NCI-H2107 treated with DMSO at 0.1 percent for 48 hours (cell line): ENCODE measurements around the gene APH1B.

Experiments used
- DNase-seq: peaks from one replicate; lab custom pipeline; 2025; ENCODE audit not compliant: unreplicated experiment; lab: John Stamatoyannopoulos, UW

APH1B gene

DNA sequence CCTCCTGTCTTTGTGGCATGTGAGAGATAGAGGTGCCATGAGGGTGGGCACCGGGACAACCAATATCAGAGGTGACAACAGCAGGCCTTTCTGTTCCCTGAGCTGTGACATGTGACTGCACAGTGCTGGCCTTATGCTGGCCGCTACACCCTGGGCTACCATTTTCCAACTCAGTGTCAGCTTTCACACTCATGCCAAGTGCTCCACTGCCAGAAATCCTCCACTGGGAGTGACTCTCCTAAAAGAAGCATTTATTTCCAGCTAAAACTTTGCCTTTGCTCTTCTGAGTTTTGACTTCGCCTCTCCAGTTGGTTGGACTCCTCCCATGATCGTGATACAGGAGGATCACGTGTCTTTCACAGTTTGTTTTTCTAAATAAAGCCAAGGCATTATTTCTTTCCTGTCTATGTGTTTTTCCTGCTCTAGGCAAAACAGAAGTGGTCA, 72.8 kb downstream of the APH1B start:
- no peak for DNase-seq

DNA sequence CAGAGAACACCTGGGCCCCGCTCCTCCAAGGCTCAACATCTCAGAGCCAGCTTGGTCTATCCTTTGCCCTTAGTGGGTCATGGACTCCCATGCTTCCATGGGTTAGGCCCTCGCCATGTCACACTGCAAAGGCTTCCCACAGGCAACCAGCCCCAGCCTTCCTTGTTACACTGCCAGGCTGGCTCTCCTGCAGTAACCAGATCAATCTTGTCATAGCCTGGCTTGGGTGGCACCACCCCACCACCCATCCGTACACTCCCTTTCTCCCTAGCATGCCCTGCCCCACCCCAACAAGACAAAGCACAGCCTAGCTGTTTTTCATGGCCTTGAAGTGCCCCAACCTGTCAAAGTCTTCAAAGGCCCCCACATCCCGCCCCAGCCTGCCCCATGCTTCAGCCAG, 73.8 kb downstream of the APH1B start:
- DNase-seq = no peak

DNA sequence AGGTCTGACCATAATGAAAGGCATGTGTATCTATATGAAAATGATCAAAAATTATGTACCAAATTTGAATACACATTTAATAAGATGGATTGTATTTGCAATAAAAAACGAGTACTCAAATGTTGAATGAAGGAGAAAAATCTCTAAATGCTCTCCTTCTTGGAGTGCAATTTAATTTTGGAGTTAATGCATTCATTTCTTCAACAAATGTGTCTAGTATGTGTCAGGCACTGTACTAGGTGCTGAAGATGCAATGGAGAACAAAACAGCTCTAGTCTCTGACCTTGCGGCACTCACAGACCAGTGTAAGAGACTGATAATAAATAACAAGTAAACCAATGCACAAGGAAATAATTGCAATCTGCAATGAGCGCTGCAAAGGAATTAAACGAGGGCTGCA, 75.4 kb downstream of the APH1B start:
- DNase-seq = no peak

DNA sequence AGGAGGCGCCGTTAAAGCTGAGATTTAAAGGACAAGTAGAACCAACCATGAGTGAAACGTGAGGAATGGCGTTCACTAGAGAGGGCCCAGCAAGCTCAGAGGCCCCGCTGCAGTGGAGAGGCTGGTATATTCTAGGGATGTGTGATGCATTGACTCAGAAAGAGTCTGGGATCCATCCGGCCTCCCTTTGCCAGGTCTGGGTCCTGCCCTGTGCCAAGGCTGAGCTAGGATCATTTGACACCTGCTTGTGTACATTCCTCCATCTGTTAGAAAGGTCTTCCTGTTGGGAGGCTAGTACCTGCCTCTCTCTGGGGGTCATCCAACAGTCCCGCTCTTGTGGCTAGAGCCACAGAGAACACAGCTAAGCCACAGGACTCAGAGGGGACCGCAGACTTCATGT, 75.9 kb downstream of the APH1B start:
- DNase-seq = no peak

DNA sequence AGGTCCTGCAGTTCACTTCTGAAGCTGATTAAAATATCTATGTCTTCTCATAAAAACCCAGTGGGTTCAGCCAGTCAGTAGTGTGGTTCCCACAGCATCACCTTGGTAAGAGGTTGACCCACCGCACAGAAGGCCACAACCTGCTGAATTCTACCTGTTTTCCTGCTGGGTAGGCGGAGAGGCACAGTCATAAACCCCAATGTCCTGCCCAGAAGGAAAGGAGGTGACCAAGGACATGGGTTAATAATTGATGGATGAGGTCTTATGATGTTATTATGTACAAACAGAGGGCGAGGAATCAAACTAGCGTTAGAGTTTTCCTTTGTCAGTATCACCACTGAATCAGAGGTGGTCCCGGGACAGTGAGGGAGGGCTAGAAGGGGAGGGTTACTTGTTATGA, 76.5 kb downstream of the APH1B start:
- DNase-seq = no peak

DNA sequence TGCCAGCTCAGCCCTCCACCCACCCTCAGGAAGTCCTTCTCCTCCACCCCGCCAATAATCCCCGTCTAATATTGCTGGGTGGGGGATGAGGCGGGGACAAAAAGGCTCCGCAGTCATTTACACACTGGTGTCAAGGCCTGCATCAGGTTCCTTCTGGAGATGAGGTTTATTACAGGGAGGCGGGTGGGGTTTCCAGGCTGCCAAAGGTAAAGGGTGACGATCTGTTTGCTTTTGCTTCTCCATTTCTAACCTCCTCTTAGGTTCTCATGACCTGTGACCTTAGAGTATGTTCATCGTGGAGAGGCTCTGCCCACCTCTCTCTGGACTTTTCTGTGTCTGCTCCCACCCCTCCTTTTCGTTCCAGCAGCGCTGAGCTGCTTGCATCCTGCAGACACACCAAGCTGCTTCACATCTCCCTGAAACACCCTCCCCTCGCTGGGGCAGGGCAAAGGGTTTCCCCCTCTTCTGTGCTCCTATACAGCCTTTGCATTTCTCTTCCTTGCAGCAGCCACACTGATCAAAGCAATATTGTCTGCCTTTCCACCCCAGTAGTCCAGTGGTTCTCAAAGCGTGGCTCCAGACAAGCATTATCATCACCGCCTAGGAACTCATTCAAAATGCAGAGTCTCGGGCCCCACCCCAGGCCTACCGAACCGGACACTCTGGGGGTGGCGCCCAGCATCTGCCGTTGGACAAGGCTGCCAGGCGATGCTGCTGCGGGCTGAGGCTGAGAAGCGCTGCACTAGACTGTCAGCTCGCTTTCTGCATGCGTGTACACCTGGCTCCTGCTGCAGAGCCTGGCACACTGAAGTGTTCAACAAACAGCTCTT, 77.6 kb downstream of the APH1B start:
- no peak for DNase-seq

DNA sequence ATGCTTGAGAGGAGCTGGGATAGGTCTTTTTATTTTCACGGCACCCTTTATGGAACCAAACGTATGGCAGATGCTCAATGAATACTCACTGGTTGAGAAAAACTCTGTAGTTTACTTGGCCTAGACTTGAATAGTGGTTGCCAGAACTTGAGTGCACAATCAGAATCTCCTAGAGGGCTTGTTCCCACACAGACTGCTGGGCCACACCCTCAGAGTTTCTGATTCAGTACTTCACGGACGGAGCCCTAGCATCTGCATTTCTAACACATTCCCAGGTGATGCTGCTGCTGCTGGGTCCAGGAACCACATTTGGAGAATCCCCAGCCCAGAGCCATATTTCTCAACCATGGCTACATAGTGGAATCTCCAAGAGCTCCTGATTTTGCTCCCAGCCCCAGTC, 79.7 kb downstream of the APH1B start:
- no peak for DNase-seq

DNA sequence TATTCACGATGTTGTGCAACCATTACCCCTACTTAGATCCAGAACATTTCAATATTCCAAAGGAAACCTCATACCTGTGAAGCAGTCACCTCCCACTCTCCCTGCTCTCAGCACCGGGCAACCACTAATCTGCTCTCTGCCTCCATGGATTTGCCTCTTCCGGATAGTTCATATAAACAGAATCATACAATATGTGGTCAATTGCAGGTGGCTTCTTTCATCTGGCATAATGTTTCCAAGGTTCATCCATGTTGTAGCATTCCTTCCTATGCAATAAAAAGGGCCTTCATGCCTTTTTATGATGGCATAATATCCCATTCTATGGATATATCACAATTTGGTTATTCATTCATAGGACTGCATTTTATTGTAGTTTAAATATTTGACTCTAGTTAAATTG, 80.3 kb downstream of the APH1B start:
- DNase-seq = no peak

DNA sequence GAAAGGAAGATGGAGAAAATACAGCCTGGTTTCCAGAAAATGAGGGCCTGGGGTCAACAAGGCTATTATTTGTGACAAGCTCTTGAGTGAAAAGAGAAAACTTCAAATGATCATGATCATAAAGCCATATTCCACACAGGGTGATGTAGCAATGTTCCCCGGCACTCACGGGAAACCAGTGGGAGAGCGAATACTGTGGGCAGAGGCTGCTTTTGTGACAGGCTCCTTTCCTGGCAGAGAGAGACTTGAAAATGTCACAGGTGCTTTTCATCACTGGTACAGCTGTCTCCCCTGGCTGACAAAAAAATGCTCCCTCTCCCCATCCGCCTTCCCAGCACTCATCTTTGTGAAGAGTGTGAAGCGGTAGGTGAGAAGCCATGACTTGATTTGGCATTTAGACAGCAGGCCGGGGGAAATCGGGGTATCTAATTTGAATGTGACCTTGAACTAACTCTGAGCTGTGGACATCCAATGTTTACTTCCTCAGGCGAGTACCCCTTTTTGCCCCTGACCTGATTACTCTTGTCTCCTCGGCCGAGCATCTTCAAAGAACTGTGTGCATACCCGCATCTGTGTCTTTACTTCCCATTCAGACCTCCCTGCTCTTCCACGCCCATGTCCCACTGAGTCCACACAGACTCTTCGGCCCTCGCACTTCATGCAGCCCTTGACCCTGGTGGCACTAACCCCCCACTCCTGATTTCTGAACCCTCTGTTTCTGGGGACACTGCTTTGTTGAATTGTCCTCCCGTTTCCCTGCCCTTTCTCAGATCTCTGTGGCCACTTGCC, 81.0 kb downstream of the APH1B start:
- no peak for DNase-seq
